ENCODE results near the gene SLC39A9. TPM values are rescaled to one million over a fixed set of nuclear protein-coding genes. Genes with fewer than 3 reads are reported as not detected.

Gene SLC39A9
- total RNA-seq, 1 donor, result 37.2 TPM

- H3K4me3 ChIP-seq (ENCODE audit: low read length), result no peak overlapping the region
- H3K4me1 ChIP-seq (ENCODE audit: insufficient read depth, low read length), result no peaks in the 10 kb centered on the region
- no peaks in the 10 kb centered on the region for H3K27me3 ChIP-seq (ENCODE audit: insufficient read depth, low read length)
- H3K9me3 ChIP-seq (ENCODE audit: low read depth, low read length), result no peaks in the 10 kb centered on the region
Measured at GRCh38 chr14:69360438-69361108, 37.9 kb upstream of the SLC39A9 start.

DNA sequence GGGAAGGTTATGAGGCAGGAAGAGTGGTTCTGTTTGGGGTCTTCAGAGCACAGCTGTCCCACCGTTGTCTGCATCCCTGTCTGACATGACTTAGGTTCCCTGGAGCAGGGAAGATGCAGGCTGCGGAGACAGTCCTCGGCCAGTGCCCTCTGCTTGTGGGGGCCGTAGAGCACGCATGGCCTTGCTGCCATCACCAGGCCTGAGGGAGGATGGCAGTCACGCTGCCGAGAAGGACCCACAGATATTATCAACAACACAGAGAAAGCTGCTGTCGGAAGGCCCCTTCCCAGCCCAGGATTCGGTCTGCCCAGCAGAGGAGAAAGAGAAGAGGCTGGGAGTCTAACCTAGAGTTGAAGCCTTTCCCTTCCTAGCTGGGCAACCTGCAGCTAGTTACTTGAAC, 35.4 kb upstream of the SLC39A9 start:
- no peaks in the 10 kb centered on the region for H3K9me3 ChIP-seq (ENCODE audit: low read depth, low read length)
- H3K27me3 ChIP-seq (ENCODE audit: insufficient read depth, low read length), result no peaks in the 10 kb centered on the region
- H3K4me3 ChIP-seq (ENCODE audit: low read length), result no peak overlapping the region
- H3K4me1 ChIP-seq (ENCODE audit: insufficient read depth, low read length), result no peaks in the 10 kb centered on the region

- Histone ChIP-seq H3K27me3 (ENCODE audit: insufficient read depth, low read length) (no peaks in the 10 kb centered on the region), H3K4me1 (ENCODE audit: insufficient read depth, low read length) (no peaks in the 10 kb centered on the region), H3K4me3 (ENCODE audit: low read length) (no peak overlapping the region), H3K9me3 (ENCODE audit: low read depth, low read length) (no peaks in the 10 kb centered on the region)
Measured at GRCh38 chr14:69363964-69364363, 34.5 kb upstream of the SLC39A9 start.

GRCh38 chr14:69364378-69364777, 34.1 kb upstream of the SLC39A9 start:
- H3K4me1 ChIP-seq (ENCODE audit: insufficient read depth, low read length), result no peaks in the 10 kb centered on the region
- H3K9me3 ChIP-seq (ENCODE audit: low read depth, low read length), result no peaks in the 10 kb centered on the region
- no peaks in the 10 kb centered on the region for H3K27me3 ChIP-seq (ENCODE audit: insufficient read depth, low read length)
- no peak overlapping the region for H3K4me3 ChIP-seq (ENCODE audit: low read length)

- no peaks in the 10 kb centered on the region for H3K9me3 ChIP-seq (ENCODE audit: low read depth, low read length)
Measured at GRCh38 chr14:69366069-69366468, 32.4 kb upstream of the SLC39A9 start.

GRCh38 chr14:69366761-69367160, 31.7 kb upstream of the SLC39A9 start:
- no peaks in the 10 kb centered on the region for H3K27me3 ChIP-seq (ENCODE audit: insufficient read depth, low read length)
- H3K4me1 ChIP-seq (ENCODE audit: insufficient read depth, low read length), result no peaks in the 10 kb centered on the region
- H3K9me3 ChIP-seq (ENCODE audit: low read depth, low read length), result no peaks in the 10 kb centered on the region
- H3K4me3 ChIP-seq (ENCODE audit: low read length), result no peak overlapping the region

More at GRCh38 chr14:69366069-69366468, 32.4 kb upstream of the SLC39A9 start:
- no peaks in the 10 kb centered on the region for H3K4me1 ChIP-seq (ENCODE audit: insufficient read depth, low read length)
- no peak overlapping the region for H3K4me3 ChIP-seq (ENCODE audit: low read length)
- H3K27me3 ChIP-seq (ENCODE audit: insufficient read depth, low read length), result no peaks in the 10 kb centered on the region

- no peaks in the 10 kb centered on the region for H3K27me3 ChIP-seq (ENCODE audit: insufficient read depth, low read length)
- no peak overlapping the region for H3K4me3 ChIP-seq (ENCODE audit: low read length)
- H3K9me3 ChIP-seq (ENCODE audit: low read depth, low read length), result no peaks in the 10 kb centered on the region
- H3K4me1 ChIP-seq (ENCODE audit: insufficient read depth, low read length), result no peaks in the 10 kb centered on the region
Measured at GRCh38 chr14:69368381-69368780, 30.1 kb upstream of the SLC39A9 start.

DNA sequence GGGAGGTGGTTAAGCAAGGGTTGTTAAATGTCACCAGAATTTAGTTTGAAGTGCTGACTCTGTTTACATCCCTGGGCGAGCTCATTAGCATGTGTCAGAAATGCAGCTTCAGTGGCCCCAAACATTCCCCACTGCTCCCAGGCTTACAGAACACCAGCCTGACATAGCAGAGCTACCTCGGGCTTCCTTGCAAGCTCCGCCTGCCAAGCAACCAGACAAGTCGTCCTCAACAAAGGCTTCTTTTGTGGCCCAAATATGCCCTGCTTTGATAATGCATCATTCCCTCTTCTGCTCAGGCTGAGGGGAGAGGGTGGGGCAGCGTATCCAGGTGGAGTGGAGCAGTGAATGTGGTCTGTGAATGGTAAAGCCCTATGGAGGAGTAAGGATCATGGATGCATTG, 28.4 kb upstream of the SLC39A9 start:
- H3K4me1 ChIP-seq (ENCODE audit: insufficient read depth, low read length), result no peaks in the 10 kb centered on the region
- H3K9me3 ChIP-seq (ENCODE audit: low read depth, low read length), result no peaks in the 10 kb centered on the region
- H3K27me3 ChIP-seq (ENCODE audit: insufficient read depth, low read length), result no peaks in the 10 kb centered on the region
- no peak overlapping the region for H3K4me3 ChIP-seq (ENCODE audit: low read length)

DNA sequence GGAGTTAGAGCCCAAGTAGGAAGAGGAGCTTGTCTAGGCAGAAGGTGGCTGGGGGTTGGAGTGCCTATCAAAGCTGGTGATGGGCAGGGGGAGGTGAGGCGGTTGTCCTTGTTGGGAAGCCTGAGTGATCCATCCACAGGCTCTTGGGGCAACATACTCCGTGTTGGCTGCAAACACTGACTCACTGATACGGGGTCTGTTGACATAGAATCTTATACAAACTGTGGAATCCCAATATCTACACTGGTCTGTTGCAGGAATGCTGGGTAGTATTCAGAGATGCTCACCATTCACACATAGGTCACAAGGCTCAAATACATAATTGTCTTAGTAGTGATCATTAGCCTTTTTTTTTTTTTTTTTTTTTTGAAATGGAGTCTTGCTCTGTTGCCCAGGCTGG, 26.3 kb upstream of the SLC39A9 start:
- H3K27me3 ChIP-seq (ENCODE audit: insufficient read depth, low read length), result no peaks in the 10 kb centered on the region
- no peak overlapping the region for H3K4me3 ChIP-seq (ENCODE audit: low read length)
- H3K4me1 ChIP-seq (ENCODE audit: insufficient read depth, low read length), result peaks cover 12% of the 10 kb centered on the region
- no peaks in the 10 kb centered on the region for H3K9me3 ChIP-seq (ENCODE audit: low read depth, low read length)

DNA sequence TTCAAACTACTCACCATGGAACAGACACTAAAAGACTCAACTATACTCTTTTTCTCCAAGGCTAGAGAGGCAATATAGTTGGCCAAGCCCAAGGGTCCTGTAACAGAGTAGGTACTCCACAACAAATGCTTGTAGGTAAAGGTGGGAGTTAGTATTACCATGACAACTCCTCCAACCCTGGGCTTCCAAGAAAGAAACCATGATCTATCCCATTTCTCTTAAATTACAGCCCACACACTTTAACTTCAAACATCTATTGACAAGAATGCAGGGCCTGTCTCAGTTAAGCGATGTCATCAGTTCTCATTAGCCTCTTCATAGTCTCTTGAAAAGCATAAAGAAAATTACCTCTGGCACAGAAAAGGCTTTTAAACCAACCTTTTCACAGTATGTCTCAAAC, 25.4 kb upstream of the SLC39A9 start:
- H3K9me3 ChIP-seq (ENCODE audit: low read depth, low read length), result no peaks in the 10 kb centered on the region
- peaks cover 19% of the 10 kb centered on the region for H3K4me1 ChIP-seq (ENCODE audit: insufficient read depth, low read length)
- no peak overlapping the region for H3K4me3 ChIP-seq (ENCODE audit: low read length)
- no peaks in the 10 kb centered on the region for H3K27me3 ChIP-seq (ENCODE audit: insufficient read depth, low read length)

DNA sequence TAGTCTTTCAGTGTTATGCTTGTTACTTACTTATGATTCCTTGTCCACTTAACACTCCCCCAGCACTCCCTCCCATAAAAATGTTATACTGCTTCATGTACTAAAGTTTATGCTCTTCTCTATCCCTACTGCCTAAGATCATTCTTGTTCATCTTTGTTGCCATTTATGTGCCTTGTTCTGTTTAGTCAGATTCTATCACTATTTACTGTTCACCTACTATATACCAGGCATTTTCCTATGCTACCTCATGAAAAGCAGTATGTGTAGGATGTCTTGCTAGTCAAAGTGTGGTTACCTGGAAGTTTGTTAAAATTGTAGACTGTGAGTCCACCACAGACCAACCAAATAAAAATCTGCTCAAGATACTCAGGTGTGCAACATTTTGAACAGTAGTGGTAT, 24.3 kb upstream of the SLC39A9 start:
- Histone ChIP-seq H3K4me3 (ENCODE audit: low read length) (no peak overlapping the region), H3K4me1 (ENCODE audit: insufficient read depth, low read length) (peaks cover 19% of the 10 kb centered on the region), H3K27me3 (ENCODE audit: insufficient read depth, low read length) (no peaks in the 10 kb centered on the region), H3K9me3 (ENCODE audit: low read depth, low read length) (no peaks in the 10 kb centered on the region)

GRCh38 chr14:69375182-69375581, 23.3 kb upstream of the SLC39A9 start:
- no peaks in the 10 kb centered on the region for H3K9me3 ChIP-seq (ENCODE audit: low read depth, low read length)
- H3K4me1 ChIP-seq (ENCODE audit: insufficient read depth, low read length), result peaks cover 19% of the 10 kb centered on the region
- H3K27me3 ChIP-seq (ENCODE audit: insufficient read depth, low read length), result no peaks in the 10 kb centered on the region

DNA sequence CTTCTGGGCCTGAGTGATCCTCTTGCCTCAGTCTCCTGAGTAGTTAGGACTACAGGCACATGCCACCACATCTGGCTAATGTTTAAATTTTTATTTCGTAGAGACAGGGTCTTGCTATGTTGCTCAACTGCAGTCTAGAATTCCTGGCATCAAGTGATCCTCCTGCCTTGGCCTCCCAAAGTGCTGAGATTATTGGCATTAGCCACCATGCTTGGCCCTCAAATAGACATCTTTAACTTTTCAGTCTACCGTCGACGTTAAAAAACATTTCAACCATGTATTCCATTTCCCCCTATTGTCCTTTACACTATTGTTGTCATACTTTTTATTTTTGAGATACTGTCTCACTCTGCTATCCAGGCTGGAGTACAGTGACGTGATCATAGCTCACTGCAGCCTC, 22.8 kb upstream of the SLC39A9 start:
- Histone ChIP-seq H3K4me1 (ENCODE audit: insufficient read depth, low read length) (peaks cover 19% of the 10 kb centered on the region), H3K9me3 (ENCODE audit: low read depth, low read length) (no peaks in the 10 kb centered on the region), H3K27me3 (ENCODE audit: insufficient read depth, low read length) (no peaks in the 10 kb centered on the region), H3K4me3 (ENCODE audit: low read length) (no peak overlapping the region)

More at GRCh38 chr14:69375182-69375581, 23.3 kb upstream of the SLC39A9 start:
- no peak overlapping the region for H3K4me3 ChIP-seq (ENCODE audit: low read length)

- no peaks in the 10 kb centered on the region for H3K27me3 ChIP-seq (ENCODE audit: insufficient read depth, low read length)
- peaks cover 19% of the 10 kb centered on the region for H3K4me1 ChIP-seq (ENCODE audit: insufficient read depth, low read length)
- H3K9me3 ChIP-seq (ENCODE audit: low read depth, low read length), result no peaks in the 10 kb centered on the region
- no peak overlapping the region for H3K4me3 ChIP-seq (ENCODE audit: low read length)
Measured at GRCh38 chr14:69376439-69376838, 22.1 kb upstream of the SLC39A9 start.

- Histone ChIP-seq H3K9me3 (ENCODE audit: low read depth, low read length) (no peaks in the 10 kb centered on the region), H3K4me3 (ENCODE audit: low read length) (no peak overlapping the region), H3K27me3 (ENCODE audit: insufficient read depth, low read length) (no peaks in the 10 kb centered on the region), H3K4me1 (ENCODE audit: insufficient read depth, low read length) (peaks cover 19% of the 10 kb centered on the region)
Measured at GRCh38 chr14:69378274-69378673, 20.2 kb upstream of the SLC39A9 start.

DNA sequence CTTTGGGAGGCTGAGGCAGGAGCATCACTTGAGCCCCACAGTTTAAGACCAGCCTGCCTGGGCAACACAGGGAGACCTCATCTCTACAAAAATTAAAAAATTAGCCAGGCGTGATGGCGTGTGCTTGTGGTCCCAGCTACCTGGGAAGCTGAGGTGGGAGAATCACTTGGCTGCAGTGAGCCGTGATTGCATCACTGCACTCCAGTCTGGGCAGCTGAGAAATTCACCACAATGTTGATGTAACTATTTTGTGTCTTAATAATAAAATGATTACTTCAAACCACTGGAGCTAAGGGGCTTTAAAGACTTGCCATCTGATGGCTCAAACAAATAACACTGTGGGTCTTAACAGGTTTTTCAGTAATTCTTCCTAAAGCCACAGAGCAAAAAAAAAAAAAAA, 11.2 kb upstream of the SLC39A9 start:
- H3K9me3 ChIP-seq (ENCODE audit: low read depth, low read length), result no peaks in the 10 kb centered on the region
- peaks cover under 1% of the 10 kb centered on the region for H3K4me1 ChIP-seq (ENCODE audit: insufficient read depth, low read length)
- no peaks in the 10 kb centered on the region for H3K27me3 ChIP-seq (ENCODE audit: insufficient read depth, low read length)
- H3K4me3 ChIP-seq (ENCODE audit: low read length), result no peak overlapping the region
